ENCODE results near the gene SLC34A1. TPM values are rescaled to one million over a fixed set of nuclear protein-coding genes. Genes with fewer than 3 reads are reported as not detected.
"Not testable (repeated sequence)": the region's sequence is repeated elsewhere in the genome, so short reads cannot be mapped to it uniquely, and the experiment has no call there.

The SLC34A1 gene
- total RNA-seq, 4 donors from 2014 or later: not detected

DNA sequence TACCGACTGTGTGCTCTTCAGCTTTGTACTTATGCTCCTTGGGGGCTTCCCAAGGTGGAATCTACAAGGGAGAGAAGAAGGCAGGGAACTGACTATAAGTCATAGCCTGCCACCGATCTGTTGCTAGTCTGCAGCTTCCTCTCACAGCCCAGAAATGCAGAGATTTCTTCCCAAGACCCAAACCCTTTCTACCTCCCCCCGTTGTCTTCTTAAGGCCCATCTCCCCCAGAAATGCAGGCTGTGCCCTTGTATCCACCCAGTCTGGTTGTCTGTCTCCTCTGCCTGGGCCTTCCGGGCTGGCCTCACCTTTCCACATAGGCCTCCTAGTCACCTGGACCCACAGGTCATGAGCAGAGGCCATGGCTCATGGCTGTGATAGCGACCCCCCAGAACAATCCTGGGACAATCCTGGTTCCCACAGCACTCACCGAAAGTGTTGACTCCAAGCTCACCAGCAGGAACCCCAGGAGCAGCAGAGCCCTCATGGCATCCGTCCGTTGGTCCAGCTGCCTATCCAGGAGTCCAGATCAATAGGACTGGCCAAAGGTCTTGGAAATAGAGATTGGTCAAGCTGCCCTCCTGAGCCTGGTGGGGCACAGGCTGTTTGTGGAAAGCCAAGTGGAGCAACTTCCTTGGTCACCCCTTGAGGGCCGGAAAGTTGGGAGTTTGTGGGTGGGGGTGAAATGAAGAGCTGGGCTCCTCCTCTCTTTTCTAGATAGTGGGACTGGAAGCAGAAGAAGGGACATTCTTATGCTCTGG is 25.0 kb downstream of the SLC34A1 start, which contains the start of gene F12:
Gene F12, minus strand, starts transcription at position 522 of the 759 bp plus-strand sequence. Its CDS starts 37 bp downstream, at position 485.
- H3K4me3 ChIP-seq: no peak within 1 kb of the TSS
- no peaks in the 10 kb centered on the region for H3K9me3 ChIP-seq
- ATAC-seq: no peak
- H3K36me3 ChIP-seq: no peaks in the 10 kb centered on the region
- H3K4me1 ChIP-seq: peaks cover 3 to 5% of the 10 kb centered on the region in 2 donors
- in situ Hi-C loops (cut with MboI; ENCODE audit: low sequenced_read_pairs in 4 of 4) (loop anchor here in 2 of 4 donors (10.0 kb wide), 2 partner anchors 46 to 96 kb away; partner anchors contain the start of gene DOK3 (in 1 of the 2)), intact Hi-C loops (cut with DNase I; ENCODE audit: low total_unique reads) (no loop called here)
- no peak within 1 kb of the TSS for H3K27ac ChIP-seq
- H3K27me3 ChIP-seq: peaks cover 3 to 6% (median 4%) of the 10 kb centered on the region in 3 donors
- TF ChIP-seq POLR2A (IDR thresholded peaks at IDR 0.05): no peak
- TF ChIP-seq, protein P1, sequence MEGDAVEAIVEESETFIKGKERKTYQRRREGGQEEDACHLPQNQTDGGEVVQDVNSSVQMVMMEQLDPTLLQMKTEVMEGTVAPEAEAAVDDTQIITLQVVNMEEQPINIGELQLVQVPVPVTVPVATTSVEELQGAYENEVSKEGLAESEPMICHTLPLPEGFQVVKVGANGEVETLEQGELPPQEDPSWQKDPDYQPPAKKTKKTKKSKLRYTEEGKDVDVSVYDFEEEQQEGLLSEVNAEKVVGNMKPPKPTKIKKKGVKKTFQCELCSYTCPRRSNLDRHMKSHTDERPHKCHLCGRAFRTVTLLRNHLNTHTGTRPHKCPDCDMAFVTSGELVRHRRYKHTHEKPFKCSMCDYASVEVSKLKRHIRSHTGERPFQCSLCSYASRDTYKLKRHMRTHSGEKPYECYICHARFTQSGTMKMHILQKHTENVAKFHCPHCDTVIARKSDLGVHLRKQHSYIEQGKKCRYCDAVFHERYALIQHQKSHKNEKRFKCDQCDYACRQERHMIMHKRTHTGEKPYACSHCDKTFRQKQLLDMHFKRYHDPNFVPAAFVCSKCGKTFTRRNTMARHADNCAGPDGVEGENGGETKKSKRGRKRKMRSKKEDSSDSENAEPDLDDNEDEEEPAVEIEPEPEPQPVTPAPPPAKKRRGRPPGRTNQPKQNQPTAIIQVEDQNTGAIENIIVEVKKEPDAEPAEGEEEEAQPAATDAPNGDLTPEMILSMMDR (IDR thresholded peaks at IDR 0.05 in 4 of 5, conservative IDR thresholded peaks at IDR 0.05 in 1 of 5): no peak
- DNase-seq: no peak

DNA sequence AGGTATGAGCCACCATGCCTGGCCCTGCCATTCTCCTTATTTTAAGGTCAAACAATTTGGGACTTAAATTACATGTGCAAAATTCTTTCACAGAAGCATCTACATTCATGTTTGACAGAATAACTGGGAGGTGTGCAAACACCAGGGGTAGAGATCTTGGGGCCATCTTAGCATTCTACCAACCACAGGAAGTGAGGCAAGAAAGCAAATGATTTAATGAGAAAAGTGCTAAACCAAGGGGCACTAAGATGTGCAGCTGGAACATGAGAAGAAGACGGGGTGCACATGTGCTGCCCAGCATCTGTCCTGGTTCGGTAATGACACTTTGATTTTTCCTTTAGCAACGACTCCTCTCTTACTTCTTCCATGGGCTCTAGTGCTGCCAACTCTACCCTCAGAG is 26.3 kb downstream of the SLC34A1 start:
- Histone ChIP-seq H3K4me1 (no peaks in the 10 kb centered on the region), H3K4me3 (no peak overlapping the region), H3K27me3 (no peaks in the 10 kb centered on the region), H3K36me3 (no peaks in the 10 kb centered on the region), H3K27ac (no peak overlapping the region), H3K9me3 (no peaks in the 10 kb centered on the region)
- intact Hi-C loops (cut with DNase I; ENCODE audit: low total_unique reads) (no loop called here), in situ Hi-C loops (cut with MboI; ENCODE audit: low sequenced_read_pairs in 4 of 4) (no loop called here)
- TF ChIP-seq, protein P1 (IDR thresholded peaks at IDR 0.05 in 4 of 5, conservative IDR thresholded peaks at IDR 0.05 in 1 of 5): no peak
- TF ChIP-seq POLR2A (IDR thresholded peaks at IDR 0.05): no peak
- no peak for ATAC-seq
- no peak for DNase-seq

DNA sequence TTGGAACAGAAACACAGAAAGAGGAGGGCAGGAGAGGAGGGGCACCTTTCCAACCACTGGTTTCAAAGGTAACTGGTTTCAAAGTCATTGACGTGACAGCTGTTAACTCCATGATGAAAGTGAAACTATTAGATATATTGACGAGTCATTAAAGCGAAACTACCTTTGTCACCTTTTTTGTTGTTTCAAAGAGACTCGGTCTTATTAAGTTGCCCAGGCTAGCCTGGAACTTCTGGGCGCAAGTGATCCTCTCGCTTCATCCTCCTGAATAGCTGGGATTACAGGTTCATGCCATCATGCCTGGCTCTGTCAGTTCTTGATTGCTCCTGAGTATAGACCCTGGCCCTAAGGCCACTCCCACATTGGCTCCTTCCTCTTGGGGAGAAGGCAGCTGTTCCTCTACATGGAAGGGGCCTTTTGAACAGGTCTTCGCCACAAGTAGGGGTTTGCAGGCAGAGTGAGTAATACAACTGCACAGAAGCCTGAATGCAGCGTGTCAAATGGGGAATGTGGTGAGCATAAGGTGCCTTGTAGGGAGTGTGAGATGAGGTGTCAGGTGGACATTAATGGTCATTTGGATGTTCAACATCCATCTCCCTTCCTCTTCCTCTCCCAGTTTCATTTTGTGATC is 28.5 kb downstream of the SLC34A1 start:
- Histone ChIP-seq H3K9me3 (no peaks in the 10 kb centered on the region), H3K36me3 (no peaks in the 10 kb centered on the region), H3K4me3 (no peak overlapping the region), H3K4me1 (no peaks in the 10 kb centered on the region), H3K27me3 (no peaks in the 10 kb centered on the region), H3K27ac (no peak overlapping the region)
- intact Hi-C loops (cut with DNase I; ENCODE audit: low total_unique reads): no loop called here
- DNase-seq (no peak), ATAC-seq (no peak)
- in situ Hi-C loops (cut with MboI; ENCODE audit: low sequenced_read_pairs in 4 of 4): no loop called here
- TF ChIP-seq POLR2A (IDR thresholded peaks at IDR 0.05): no peak
- TF ChIP-seq, protein P1 (IDR thresholded peaks at IDR 0.05 in 4 of 5, conservative IDR thresholded peaks at IDR 0.05 in 1 of 5): no peak

DNA sequence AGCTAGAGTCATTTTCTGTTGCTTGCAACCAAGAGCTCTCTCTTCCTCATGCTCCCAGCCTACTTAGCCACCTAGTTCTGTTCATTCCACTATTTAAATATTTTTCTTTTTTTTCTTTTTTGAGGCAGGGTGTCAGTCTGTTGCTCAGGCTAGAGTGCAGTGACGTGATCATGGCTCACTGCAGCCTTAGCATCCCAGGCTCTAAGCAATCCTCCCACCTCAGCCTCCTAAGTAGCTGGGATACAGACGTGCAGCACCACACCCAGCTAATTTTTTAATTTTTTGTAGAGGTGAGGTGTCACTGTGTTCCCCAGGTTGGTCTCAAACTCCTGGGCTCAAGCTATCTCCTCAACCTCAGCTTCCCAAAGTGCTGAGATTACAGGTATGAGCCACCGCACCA is 30.2 kb downstream of the SLC34A1 start:
- DNase-seq (no peak), ATAC-seq (no peak)
- in situ Hi-C loops (cut with MboI; ENCODE audit: low sequenced_read_pairs in 4 of 4): no loop called here
- Histone ChIP-seq H3K27ac (no peak overlapping the region), H3K27me3 (no peaks in the 10 kb centered on the region), H3K36me3 (no peaks in the 10 kb centered on the region), H3K4me1 (no peaks in the 10 kb centered on the region), H3K4me3 (no peak overlapping the region), H3K9me3 (no peaks in the 10 kb centered on the region)
- intact Hi-C loops (cut with DNase I; ENCODE audit: low total_unique reads): no loop called here
- no peak for TF ChIP-seq POLR2A (IDR thresholded peaks at IDR 0.05)
- TF ChIP-seq, protein P1 (IDR thresholded peaks at IDR 0.05 in 4 of 5, conservative IDR thresholded peaks at IDR 0.05 in 1 of 5): no peak

DNA sequence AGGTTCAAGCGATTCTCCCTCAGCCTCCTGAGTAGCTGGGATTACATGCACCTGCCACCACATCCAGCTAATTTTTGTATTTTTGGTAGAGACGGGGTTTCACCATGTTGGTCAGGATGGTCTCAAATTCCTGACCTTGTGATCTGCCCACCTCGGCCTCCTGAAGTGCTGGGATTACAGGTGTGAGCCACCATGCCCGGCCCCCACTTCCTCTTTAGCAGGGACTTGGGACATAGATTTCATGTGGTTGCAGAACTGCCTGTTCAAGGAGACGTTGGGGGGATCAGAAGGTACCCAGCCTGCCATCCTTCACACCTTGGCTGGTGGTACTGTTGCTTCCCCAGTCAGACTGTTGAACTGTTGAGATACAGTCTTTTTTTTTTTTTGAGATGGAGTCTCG is 32.8 kb downstream of the SLC34A1 start:
- H3K9me3 ChIP-seq; DNase-seq; H3K36me3 ChIP-seq; intact Hi-C loops (cut with DNase I; ENCODE audit: low total_unique reads); H3K4me1 ChIP-seq; ATAC-seq; H3K27ac ChIP-seq; H3K27me3 ChIP-seq; H3K4me3 ChIP-seq; in situ Hi-C loops (cut with MboI; ENCODE audit: low sequenced_read_pairs in 4 of 4): not testable (repeated sequence)
